ENCODE results near the gene TRIM24.
"Not testable (repeated sequence)": the region's sequence is repeated elsewhere in the genome, so short reads cannot be mapped to it uniquely, and the experiment has no call there.

The TRIM24 gene

DNA sequence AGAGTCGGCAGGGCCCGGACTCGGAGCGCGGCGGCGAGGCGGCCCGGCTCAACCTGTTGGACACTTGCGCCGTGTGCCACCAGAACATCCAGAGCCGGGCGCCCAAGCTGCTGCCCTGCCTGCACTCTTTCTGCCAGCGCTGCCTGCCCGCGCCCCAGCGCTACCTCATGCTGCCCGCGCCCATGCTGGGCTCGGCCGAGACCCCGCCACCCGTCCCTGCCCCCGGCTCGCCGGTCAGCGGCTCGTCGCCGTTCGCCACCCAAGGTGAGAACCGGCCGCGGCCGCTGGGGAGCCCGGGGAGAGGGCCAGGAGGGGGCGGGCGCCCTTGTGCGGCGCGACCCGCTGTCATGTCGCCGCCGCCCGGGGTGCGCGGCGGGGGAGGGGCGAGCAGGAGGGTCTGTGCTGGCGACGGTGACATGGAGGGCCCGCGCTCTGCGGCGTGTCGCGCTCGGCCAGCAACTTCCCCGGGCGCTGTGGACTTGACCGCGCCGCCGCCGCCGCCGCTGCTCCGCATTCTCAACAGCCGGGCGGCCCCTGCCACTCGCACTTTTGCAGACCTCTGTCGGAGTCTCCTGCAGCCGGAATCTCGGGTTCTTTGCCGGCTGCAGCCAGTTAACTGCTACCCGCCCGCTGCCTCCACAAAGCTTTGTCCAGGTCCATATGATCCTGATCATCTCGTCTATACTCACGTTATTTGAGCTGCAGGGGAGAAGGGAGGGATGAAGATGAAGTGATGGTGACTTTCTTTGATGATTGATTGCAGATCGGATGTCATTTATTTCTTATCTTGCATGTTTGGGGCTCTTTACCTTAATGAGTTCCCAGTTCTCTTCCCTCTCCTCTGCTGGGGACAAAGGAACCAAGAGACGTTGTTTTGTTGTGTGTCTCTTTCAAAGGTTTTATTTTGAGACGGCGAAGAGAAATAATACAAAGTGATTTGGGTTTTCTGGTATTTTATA is 869 bp downstream of the TRIM24 start:
- DNase-seq: peak; percentile 42

DNA sequence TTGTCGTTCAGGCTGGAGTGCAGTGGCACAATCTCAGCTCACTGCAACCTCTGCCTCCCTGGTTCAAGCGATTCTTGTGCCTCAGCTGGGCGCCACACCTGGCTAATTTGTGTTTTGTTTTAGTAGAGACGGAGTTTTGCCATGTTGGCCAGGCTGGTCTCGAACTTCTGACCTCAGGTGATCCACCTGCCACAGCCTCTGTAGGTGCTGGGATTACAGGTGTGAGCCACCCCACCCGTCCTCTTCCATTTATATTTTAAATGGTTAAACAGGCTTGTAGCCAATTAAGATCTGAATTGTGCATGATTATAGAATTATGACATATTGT is 3.2 kb downstream of the TRIM24 start:
- not testable (repeated sequence) for DNase-seq

DNA sequence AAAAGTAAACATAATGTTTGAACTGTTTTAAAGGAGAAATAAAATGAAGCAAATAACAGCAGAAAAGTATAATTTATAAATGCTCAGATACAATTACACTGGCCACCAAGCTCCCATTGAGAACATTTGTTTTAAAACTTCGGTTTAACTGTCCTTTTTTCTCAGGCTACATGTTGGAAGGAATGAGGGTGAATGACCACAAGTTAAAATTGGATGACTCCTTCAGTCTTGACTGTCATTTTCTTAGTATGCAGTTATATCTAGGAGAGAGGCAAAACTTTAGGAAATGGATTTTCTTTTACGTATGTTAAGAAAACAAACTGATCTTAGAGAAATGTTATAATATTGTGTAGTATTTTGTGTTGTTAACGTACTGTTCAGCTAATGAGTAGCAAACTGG is 5.0 kb downstream of the TRIM24 start:
- DNase-seq: no peak

DNA sequence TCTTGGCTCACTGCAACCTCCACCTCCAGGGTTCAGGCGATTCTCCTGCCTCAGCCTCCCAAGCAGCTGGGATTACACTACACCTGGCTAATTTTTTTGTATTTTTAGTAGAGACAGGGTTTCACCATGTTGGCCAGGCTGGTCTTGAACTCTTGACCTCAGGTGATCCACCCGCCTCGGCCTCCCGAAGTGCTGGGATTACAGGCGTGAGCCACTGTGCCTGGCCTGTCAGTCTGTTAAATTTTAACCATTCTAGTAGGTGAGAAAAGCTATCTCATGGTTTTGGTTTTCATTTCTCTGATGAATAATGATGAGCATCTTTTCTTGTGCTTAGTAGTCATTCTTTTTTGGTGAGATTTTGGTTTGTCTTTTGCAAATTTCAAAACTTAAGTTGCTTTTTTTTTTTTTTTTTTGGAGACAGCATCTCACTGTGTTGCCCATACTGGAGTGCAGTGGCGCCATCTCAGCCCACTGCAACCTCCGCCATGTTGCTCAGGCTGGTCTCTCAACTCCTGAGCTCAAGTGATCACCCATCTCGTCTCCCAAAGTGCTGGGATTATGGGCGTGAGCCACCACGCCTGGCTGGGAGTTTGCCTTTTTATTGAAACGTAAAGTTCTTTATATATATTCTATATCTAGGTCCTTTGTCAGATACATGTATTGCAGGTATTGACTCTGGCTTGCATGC is 6.2 kb downstream of the TRIM24 start:
- DNase-seq: not testable (repeated sequence)

DNA sequence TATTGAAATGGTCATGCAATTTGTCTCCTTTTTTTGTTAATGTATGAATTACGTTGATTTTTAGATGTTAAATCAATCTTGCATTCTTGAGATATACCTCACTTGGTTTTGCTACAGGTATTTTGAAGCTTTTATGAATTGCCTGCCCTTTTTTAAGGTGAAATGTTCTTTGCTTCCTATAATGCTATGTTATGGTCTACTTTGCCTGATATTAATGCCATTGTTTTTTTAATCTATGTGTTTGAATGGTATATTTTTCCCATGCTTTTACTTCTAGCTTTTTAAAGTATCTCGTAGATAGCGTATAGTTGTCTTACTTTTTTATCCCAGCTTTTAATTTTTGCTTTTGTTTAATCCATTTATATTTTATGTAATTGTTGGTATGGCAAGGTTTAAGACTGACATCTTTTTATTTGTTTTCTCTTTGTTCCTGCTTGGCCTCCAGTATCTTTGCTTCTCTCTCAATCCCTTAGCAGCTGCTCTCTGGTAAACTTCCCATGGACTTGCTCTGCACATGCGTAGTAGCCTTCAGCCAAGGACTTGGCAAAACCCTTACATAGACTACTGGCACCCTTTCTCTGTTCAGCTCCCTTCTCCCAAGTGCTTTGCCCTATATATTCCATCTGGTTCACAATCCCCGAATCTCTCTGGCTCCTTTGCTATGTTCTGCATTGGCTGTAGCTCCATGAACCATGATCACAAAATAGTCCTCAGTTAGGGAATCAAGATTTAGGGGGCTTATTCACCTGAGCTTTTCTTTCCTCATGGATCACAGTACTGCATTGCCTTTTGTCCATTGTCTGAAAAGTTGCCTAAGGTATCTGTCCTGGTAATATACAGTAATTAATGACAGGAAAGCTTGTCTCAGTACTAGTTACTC is 8.4 kb downstream of the TRIM24 start:
- DNase-seq: no peak

DNA sequence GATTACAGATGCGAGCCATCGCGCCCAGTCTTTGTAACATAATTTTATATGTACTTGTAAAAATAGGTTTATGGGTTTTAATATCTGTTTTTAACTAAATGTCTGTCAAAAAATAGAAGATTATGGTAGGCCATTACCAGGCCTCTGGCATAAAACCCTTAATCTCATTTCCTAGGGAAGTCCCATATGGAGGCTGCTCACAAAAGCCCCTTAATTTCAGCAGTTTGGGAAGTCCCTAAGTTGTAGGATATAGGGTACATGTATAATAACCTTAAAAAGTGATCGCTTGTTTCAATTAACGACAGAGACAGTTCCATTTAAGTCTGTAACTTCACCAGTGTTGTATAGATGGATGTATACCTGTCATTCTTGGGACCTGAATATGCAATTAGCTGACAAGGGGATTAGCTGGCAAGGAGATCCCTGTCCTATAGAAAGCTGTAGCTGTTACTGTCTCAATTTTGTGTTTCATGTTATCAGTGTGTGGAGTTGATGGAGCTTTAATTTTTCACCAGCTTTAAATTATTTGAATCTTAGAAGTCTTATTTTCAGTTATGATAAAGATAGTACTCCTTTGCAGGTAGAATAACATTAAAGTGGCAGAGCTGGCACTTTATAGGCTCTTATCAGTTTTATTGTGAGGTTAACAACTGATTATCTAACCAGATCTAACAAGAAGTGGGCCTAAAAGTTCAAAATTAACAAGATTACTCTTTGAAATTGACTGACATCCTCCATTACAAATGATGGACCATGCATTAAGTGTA is 10.5 kb downstream of the TRIM24 start:
- DNase-seq: no peak

DNA sequence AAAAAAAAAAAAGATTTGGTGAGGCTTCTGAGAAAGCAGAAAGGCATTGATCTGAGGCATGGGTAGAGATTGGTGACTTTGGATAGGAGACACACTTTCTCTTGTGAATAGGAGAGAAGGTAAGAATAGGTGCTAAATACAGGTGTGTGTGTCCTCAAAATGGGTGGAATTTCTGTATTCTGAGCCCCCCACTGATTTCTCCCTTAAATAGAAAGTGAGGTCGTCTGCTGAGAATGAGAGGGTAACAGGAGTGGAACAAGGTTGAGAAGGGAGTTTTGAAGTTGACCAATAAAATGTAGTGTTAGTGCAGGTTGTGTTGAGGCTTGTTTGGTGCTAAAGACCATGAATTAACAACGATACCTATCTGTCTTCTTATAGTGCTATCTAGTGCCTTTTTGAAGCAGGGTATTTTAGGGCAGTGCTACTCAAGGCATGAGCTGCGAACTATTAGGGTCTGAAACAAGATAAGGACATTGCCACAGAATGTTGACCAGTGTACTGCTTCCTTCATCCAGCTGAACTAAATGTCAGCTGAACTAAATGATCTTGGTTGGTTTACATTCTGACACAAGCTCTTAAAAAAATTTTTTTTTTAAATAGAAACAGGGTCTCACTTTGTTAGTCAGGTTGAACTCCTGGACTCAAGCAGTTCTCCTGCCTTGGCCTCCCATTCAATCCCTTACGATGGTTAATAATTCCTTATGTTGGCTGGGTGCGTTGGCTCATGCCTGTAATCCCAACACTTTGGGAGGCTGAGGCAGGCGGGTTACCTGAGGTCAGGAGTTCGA is 12.4 kb downstream of the TRIM24 start:
- no peak for DNase-seq

DNA sequence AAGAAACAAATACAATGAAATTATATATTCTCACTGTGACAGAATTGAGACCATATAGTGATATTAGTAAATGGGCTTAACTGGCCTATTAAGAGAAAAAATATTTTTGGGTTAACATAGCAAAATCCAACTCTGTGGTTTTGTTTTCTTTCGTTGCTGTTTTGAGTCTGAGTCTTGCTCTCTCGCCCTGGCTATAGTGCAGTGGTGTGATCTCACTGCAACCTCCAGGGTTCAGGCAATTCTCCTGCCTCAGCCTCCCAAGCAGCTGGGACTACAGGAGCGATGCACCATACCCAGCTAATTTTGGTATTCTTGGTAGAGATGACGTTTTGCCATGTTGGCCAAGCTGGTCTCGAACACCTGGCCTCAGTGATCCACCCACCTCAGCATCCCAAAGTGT is 15.3 kb downstream of the TRIM24 start:
- no peak for DNase-seq

DNA sequence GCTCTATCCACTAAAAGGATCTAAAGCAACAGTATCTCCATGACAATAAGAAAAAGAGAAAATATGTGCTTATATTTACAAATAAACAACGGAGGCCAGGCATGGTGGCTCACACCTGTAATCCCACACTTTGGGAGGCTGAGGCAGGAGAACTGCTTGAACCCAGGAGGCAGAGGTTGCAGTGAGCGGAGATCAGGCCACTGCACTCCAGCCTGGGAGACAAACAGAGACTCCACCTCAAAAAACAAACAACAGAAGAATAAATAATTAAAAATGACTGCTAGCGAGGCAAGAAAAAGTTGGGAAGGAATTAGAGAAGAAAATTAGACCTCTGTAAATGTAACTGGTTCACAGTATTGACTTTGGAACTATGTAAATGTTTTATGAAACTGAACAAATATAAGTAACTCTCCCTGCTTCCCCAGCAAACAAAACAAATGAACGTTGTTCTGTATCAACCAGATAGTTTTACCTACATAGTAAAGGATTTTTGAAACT is 17.1 kb downstream of the TRIM24 start:
- DNase-seq: no peak

DNA sequence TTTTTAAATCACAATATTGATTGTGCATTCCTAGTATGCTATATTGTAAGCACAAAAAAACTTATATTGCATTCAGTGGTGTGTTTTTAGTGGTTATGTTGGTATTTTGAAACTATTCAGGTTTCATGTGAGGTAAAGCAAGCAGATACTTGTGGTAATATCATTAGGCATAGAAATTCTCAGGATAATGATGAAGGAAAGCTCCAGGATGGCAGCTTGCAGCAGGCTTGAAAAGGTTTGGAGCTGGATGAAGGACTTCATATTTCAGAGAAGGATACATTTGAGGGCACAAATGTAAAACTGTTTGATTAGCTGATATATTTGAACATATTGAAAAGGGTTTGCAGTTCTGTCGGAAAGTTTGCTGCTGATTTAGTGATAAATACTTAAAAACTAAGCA is 17.5 kb downstream of the TRIM24 start:
- DNase-seq: no peak

DNA sequence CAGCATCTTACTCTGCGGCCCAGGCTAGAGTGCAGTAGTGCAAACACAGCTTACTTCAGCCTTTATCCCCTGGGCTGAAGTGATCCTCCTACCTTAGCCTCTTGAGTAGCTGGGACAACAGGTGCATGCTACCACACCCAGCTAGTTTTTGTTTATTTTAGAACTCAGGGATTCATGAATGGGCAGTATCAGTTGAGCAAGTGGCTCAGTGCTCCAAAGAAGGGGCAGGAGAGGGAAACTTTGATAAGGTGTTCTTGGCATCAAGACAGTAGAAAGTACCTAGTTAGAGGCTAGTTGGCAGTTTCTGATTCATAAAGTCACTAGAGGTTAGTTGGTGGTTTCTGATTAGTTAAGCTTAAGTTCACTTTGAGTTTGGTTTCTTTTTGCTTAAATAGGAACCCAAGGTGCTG is 18.4 kb downstream of the TRIM24 start:
- DNase-seq: peak; percentile 43

DNA sequence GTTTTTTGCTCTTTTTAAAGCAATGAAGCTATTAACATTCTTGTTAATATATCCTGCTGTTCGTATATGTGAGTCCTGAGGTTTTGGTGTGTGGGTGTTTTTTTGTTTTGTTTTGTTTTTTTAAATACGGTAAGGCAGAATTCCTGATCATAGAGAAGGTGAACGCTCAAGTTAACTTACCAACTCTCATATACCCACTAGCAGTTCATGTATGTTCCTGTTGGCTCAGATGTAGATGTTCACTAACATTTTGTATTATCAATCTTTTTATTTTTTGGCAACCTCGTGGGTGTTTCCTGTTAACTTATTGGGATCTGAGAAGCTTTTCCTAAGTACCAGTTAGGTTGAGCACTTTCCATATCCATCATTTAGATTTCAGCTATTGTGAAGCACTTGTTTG is 20.5 kb downstream of the TRIM24 start:
- DNase-seq: no peak

DNA sequence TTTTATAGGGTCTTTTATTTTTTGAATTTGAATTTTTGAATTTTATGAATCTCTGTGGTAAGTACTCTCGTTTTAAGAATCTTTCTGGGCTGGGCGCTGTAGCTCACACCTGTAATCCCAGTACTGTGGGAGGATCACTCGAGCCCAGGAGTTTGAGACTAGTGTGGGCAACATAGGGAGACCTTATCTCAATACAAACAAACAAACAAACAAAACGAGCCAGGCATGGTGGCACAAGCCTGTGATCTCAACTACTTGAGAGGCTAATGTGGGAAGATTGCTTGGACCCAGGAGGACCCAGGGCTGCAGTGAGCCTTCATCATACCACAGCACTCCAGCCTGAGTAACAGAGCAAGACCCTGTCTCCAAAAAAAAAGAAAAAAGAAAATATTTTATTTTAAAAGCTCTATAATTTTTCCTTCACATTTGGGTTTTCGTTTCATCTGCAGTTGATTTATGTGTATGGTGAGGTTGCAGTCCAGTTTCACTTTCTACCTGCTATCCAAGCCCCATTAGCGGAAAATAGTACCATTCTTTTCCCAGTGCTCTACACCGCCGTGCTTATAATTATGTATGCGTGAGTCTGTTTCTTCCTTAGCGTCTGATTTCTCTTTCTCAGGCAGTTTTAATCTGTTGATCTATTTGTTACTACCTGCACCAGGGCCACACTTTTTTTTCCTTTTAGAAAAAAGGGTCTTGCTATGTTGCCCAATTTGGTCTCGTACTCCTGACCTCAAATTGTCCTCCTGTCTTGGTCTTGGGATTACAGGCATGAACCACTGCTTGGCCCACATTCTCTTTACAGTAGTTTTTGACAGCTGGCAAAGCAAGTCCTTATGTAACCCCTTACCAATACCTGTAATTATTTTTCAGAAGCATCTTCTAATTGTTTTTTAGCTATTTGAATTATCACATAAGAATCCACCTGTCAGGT is 21.7 kb downstream of the TRIM24 start:
- no peak for DNase-seq

DNA sequence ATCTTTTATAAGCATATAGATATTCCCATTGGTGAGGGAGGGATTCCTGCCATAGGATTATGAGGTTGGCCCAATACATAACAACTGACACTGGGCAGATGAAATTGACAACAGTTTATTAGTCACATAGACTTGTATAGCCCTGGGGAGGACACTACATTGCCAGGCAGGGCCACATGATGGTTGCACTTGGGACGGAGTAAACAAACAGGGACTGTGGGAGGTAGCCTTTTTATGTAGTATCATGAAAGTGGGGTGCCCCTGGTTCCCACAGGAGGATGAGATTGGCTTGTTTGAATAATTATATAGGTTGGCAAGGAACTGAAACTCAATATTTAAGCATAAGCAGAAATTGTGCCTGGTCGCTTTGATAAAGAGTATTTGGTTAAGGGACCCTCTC is 23.5 kb downstream of the TRIM24 start:
- no peak for DNase-seq

DNA sequence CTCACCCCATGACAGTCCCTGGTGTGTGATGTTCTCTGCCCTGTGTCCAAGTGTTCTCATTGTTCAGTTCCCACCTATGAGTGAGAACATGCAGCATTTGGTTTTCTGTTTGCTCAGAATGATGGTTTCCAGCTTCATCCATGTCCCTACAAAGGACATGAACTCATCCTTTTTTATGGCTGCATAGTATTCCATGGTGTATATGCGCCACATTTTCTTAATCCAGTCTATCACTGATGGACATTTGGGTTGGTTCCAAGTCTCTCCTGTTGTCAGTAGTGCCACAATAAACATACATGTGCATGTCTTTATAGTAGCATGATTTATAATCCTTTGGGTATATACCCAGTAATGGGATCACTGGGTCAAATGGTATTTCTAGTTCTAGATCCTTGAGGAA is 25.4 kb downstream of the TRIM24 start:
- not testable (repeated sequence) for DNase-seq

DNA sequence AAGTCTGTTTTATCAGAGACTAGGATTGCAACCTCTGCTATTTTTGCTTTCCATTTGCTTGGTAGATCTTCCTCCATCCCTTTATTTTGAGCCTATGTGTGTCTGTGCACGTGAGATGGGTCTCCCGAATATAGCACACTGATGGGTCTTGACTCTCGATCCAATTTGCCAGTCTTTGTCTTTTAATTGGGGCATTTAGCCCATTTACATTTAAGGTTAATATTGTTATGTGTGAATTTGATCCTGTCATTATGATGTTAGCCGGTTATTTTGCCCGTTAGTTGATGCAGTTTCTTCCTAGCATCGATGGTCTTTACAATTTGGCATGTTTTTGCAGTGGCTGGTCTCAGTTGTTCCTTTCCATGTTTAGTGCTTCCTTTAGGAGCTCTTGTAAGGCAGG is 29.1 kb downstream of the TRIM24 start:
- DNase-seq: not testable (repeated sequence)

DNA sequence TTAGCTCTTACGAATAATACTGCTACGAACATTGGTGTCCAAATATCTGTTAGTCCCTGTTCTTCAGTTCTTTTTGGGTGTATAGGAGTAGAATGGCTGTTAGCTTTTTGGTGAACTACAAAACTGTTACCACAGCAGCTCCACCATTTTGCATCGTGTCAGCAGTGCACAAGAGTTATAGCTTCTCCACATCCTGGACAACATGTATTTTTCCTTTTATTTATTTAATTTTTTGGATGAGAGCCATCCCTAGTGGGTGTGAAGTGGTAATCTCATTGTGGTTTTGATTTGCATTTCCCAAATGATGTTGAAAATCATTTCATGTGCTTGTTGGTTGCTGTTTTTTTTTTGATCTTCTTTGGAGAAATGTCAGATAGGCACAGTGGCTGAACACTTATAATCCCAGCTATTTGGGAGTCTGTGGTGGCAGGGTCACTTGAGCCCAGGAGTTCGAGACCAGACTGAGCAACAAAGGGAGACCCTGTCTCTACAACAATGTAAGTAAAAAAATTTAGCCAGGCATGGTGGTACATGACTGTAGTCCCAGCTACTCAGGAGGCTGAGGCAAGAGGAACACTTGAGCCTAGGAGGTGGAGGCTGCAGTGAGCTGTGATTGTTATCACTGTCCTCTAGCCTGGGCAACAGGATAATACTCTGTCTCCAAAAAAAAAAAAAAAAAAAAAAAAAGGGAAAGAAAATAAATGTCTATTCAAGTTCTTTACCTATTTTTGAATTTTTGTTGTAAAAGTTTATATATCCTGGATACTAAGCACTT is 31.7 kb downstream of the TRIM24 start:
- DNase-seq: no peak

DNA sequence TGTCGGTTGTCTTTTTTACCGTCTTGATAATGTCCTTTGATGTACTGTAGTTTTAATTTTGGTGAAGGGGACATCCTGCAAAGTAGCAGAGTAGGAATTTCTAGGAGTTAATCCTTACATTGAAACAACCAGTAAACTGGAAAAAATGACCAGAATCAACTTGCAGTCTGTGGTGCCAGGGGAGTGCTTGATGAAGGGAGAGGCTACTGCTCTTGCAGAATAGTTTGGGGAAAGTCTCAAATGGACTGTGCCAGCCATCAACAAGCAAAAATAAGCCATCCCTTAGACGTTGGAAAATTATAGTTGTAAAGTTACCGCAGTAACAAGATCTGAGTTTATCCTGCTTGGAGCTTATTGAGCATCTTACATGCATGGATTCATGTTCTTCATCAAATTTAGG is 32.4 kb downstream of the TRIM24 start:
- DNase-seq: no peak

DNA sequence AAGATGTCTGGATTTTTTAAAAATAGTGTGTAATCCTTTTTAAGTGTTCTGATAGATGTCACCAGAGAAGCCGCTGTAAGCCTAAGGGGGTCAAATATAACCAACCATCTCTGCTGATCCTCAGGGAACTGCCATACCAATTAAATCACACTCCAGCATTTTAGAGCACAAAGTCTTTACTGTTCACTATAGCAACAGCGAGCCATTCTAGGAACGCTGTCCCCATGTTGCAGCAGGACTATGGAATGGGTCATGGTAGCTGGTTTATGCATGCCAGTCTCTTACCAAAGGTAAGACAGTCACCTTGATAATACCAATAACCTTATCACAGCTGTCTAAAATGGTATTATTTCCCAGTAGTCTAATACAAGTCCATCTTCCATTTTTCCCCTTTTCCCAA is 33.5 kb downstream of the TRIM24 start:
- DNase-seq: no peak

DNA sequence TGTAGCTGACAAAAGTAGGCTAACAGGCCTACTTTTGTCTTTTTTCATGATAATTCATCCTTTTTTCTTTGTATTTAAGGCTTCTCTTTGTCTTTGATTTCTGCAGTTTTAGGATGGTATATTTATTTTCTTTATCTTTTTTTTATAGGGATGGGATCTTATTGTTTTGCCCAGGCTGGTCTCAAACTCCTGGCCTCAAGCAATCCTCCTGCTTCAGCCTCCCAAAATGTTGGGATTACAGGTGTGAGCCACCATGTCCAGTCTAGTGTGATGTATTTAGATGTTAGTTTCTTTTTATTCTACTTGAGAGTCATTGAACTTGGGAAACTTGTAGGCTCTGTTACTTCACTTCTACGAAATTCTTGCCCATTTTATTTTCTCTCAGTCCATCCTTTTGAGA is 35.4 kb downstream of the TRIM24 start:
- DNase-seq: no peak
